ENCODE measurements around the gene TPK1. TPM values are rescaled to one million over a fixed set of nuclear protein-coding genes. Genes with fewer than 3 reads are reported as not detected.

Gene TPK1
- total and polyA plus RNA-seq, 7 experiments from 2014 or later = 18.2 to 32.9 (median 26.3) TPM

- peaks cover 0 to 2% (median 0%) of the 10 kb centered on the region in 11 donors for H3K9me3 Mint-ChIP-seq
- POLR2A ChIA-PET = no interaction called here
Measured at GRCh38 chr7:144529269-144529926, 306.5 kb downstream of the TPK1 start.

GRCh38 chr7:144528536-144529045 lies 307.3 kb downstream of the TPK1 start:
- Histone ChIP-seq H3K36me3 (ENCODE audit: control insufficient read depth in 2 of 3, insufficient read depth in 3 of 3, low read length in 3 of 3) (no peaks in the 10 kb centered on the region), H3K9me3 (ENCODE audit: control insufficient read depth in 2 of 3, low read length in 3 of 3) (no peaks in the 10 kb centered on the region), H3K4me1 (ENCODE audit: control insufficient read depth in 2 of 2, insufficient read depth in 2 of 2, low read length in 2 of 2) (no peaks in the 10 kb centered on the region), H3K4me3 (ENCODE audit: low read length) (no peak overlapping the region), H3K27ac (ENCODE audit: low read depth, low read length) (no peak overlapping the region), H3K27me3 (ENCODE audit: control insufficient read depth in 2 of 2, insufficient read depth in 2 of 2, low read length in 2 of 2) (no peaks in the 10 kb centered on the region)
- Mint-ChIP-seq H3K4me3 (no peak overlapping the region), H3K4me1 (peaks cover 0 to 11% (median 1%) of the 10 kb centered on the region in 7 donors), H3K9me3 (peaks cover 0 to 2% (median 0%) of the 10 kb centered on the region in 11 donors), H3K27me3 (no peaks in the 10 kb centered on the region), H3K27ac (no peak overlapping the region), H3K36me3 (peaks cover 0 to 56% (median 42%) of the 10 kb centered on the region in 5 donors)
- CTCF ChIA-PET = interaction anchor here (0.5 kb wide), 1 partner anchor 9 kb away, joined by 3 read pairs; no protein-coding TSS in a partner anchor
- ATAC-seq (no peak), DNase-seq (no peak)
- POLR2A ChIA-PET = no interaction called here
- intact Hi-C loops (cut with micrococcal nuclease) = no loop called here

More at GRCh38 chr7:144529269-144529926, 306.5 kb downstream of the TPK1 start:
- peaks cover 0 to 52% (median 40%) of the 10 kb centered on the region in 5 donors for H3K36me3 Mint-ChIP-seq
- intact Hi-C loops (cut with micrococcal nuclease) = no loop called here
- H3K4me1 Mint-ChIP-seq = peaks cover 0 to 8% (median 1%) of the 10 kb centered on the region in 7 donors
- no peak overlapping the region for H3K4me3 Mint-ChIP-seq
- H3K27ac ChIP-seq (ENCODE audit: low read depth, low read length) = no peak overlapping the region
- DNase-seq (no peak), ATAC-seq (no peak)
- no peak overlapping the region for H3K27ac Mint-ChIP-seq
- H3K4me1 ChIP-seq (ENCODE audit: control insufficient read depth in 2 of 2, insufficient read depth in 2 of 2, low read length in 2 of 2) = no peaks in the 10 kb centered on the region
- no peaks in the 10 kb centered on the region for H3K9me3 ChIP-seq (ENCODE audit: control insufficient read depth in 2 of 3, low read length in 3 of 3)
- no peaks in the 10 kb centered on the region for H3K36me3 ChIP-seq (ENCODE audit: control insufficient read depth in 2 of 3, insufficient read depth in 3 of 3, low read length in 3 of 3)
- H3K27me3 ChIP-seq (ENCODE audit: control insufficient read depth in 2 of 2, insufficient read depth in 2 of 2, low read length in 2 of 2) = no peaks in the 10 kb centered on the region
- no peak overlapping the region for H3K4me3 ChIP-seq (ENCODE audit: low read length)
- H3K27me3 Mint-ChIP-seq = no peaks in the 10 kb centered on the region
- CTCF ChIA-PET = no interaction called here

DNA sequence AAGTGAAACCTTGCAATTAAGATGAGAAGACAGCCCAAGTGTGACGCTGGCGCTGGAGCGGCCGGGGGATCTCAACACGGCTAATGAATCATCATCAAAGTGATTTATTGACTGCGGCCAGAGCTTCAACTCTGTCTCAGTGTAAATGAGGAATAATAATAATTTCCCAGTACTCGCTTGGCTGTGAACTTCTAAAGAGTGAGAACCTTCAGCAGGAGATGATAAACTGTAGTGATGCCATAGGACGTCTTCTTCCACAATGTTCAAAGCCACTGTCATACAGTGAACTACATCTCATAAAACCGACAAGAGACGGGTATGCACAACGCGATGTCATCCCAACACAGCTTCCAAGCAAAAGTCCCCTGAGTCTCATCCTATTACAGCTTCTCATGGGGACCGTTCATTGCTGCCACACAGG lies 308.8 kb downstream of the TPK1 start:
- H3K36me3 Mint-ChIP-seq = peaks cover 0 to 52% (median 37%) of the 10 kb centered on the region in 5 donors
- no peak for ATAC-seq

DNA sequence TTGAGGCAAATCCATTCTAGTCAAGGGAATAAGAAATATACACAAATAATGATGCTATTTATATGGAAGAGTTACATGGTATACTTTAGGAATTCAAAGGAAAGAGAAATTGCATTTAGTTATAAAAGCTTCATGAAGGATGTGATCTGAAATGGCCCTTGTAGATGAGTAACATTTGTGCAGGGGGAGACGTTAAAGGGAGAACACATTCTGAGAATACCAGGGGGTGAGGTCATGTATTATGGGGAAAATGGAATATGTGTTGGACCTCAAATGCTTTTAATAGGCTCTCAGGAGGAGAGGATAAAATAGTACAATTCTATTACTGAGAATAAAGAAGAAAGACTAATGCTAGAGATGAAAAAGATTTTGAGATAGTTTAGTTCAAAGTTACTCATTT lies 309.9 kb downstream of the TPK1 start:
- Histone ChIP-seq H3K4me1 (ENCODE audit: control insufficient read depth in 2 of 2, insufficient read depth in 2 of 2, low read length in 2 of 2) (no peaks in the 10 kb centered on the region), H3K36me3 (ENCODE audit: control insufficient read depth in 2 of 3, insufficient read depth in 3 of 3, low read length in 3 of 3) (no peaks in the 10 kb centered on the region), H3K9me3 (ENCODE audit: control insufficient read depth in 2 of 3, low read length in 3 of 3) (no peaks in the 10 kb centered on the region), H3K27ac (ENCODE audit: low read depth, low read length) (no peak overlapping the region), H3K4me3 (ENCODE audit: low read length) (no peak overlapping the region), H3K27me3 (ENCODE audit: control insufficient read depth in 2 of 2, insufficient read depth in 2 of 2, low read length in 2 of 2) (no peaks in the 10 kb centered on the region)
- H3K36me3 Mint-ChIP-seq = peaks cover 0 to 54% (median 38%) of the 10 kb centered on the region in 5 donors
- H3K4me1 Mint-ChIP-seq = peaks cover 0 to 17% (median 5%) of the 10 kb centered on the region in 7 donors
- intact Hi-C loops (cut with micrococcal nuclease) = no loop called here
- POLR2A ChIA-PET = no interaction called here
- no peak overlapping the region for H3K27ac Mint-ChIP-seq
- DNase-seq (no peak), ATAC-seq (no peak)
- no peak overlapping the region for H3K4me3 Mint-ChIP-seq
- no peaks in the 10 kb centered on the region for H3K27me3 Mint-ChIP-seq
- CTCF ChIA-PET = no interaction called here
- no peaks in the 10 kb centered on the region for H3K9me3 Mint-ChIP-seq

More for the DNA sequence above, 308.8 kb downstream of the TPK1 start:
- ChIA-PET POLR2A (no interaction called here), CTCF (no interaction called here)
- Histone ChIP-seq H3K27me3 (ENCODE audit: control insufficient read depth in 2 of 2, insufficient read depth in 2 of 2, low read length in 2 of 2) (no peaks in the 10 kb centered on the region), H3K4me1 (ENCODE audit: control insufficient read depth in 2 of 2, insufficient read depth in 2 of 2, low read length in 2 of 2) (no peaks in the 10 kb centered on the region), H3K36me3 (ENCODE audit: control insufficient read depth in 2 of 3, insufficient read depth in 3 of 3, low read length in 3 of 3) (no peaks in the 10 kb centered on the region), H3K4me3 (ENCODE audit: low read length) (no peak overlapping the region), H3K27ac (ENCODE audit: low read depth, low read length) (no peak overlapping the region), H3K9me3 (ENCODE audit: control insufficient read depth in 2 of 3, low read length in 3 of 3) (no peaks in the 10 kb centered on the region)
- H3K27me3 Mint-ChIP-seq = no peaks in the 10 kb centered on the region
- no peak overlapping the region for H3K4me3 Mint-ChIP-seq
- DNase-seq = no peak
- H3K4me1 Mint-ChIP-seq = peaks cover 0 to 11% (median 4%) of the 10 kb centered on the region in 7 donors
- no peak overlapping the region for H3K27ac Mint-ChIP-seq
- intact Hi-C loops (cut with micrococcal nuclease) = no loop called here
- no peaks in the 10 kb centered on the region for H3K9me3 Mint-ChIP-seq

DNA sequence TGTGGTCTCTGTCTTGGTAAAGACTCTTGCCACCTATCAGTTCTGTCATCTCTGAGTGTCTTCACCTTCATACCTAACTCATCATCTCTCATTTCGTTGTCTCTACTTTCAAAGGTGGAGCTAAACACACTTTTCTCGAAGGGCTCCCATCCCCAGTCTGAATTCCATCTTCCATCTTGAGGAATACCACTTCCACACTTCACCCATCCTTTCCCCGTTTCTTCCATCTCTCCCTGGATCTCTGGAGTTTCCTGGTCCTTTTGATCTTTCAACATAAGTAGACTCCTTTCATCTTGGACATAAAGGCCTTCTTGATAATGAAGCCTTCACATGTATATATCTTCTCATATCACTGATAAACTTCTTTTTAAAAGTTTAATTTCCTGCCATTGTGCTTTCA lies 311.6 kb downstream of the TPK1 start:
- no peak overlapping the region for H3K27ac ChIP-seq (ENCODE audit: low read depth, low read length)
- Mint-ChIP-seq H3K4me3 (no peak overlapping the region), H3K27ac (no peak overlapping the region), H3K4me1 (peaks cover 0 to 23% (median 15%) of the 10 kb centered on the region in 7 donors), H3K9me3 (no peaks in the 10 kb centered on the region), H3K27me3 (no peaks in the 10 kb centered on the region), H3K36me3 (peaks cover 0 to 44% (median 28%) of the 10 kb centered on the region in 5 donors)
- ATAC-seq = no peak
- no peak for DNase-seq
- H3K27me3 ChIP-seq (ENCODE audit: control insufficient read depth in 2 of 2, insufficient read depth in 2 of 2, low read length in 2 of 2) = no peaks in the 10 kb centered on the region
- H3K4me3 ChIP-seq (ENCODE audit: low read length) = no peak overlapping the region
- ChIA-PET CTCF (no interaction called here), POLR2A (no interaction called here)
- no peaks in the 10 kb centered on the region for H3K4me1 ChIP-seq (ENCODE audit: control insufficient read depth in 2 of 2, insufficient read depth in 2 of 2, low read length in 2 of 2)
- H3K36me3 ChIP-seq (ENCODE audit: control insufficient read depth in 2 of 3, insufficient read depth in 3 of 3, low read length in 3 of 3) = no peaks in the 10 kb centered on the region
- no peaks in the 10 kb centered on the region for H3K9me3 ChIP-seq (ENCODE audit: control insufficient read depth in 2 of 3, low read length in 3 of 3)
- intact Hi-C loops (cut with micrococcal nuclease) = no loop called here

DNA sequence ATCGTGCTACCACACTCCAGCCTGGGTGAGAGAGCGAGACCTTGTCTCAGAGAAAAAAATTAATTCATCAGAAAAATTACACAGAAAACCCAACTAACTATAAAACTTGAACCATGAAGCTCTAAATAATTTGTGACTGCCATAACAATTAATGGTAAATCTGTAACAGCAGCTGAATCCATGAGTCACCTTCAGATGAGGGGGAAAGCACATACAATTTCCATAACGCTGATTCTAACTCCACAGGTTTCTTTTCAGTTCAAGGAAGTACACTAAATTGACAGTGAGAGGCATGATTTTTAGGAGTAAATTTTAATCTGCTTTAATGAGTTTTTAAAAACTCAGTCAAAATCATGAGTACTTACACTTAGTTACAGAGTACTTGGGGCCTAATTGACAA lies 312.2 kb downstream of the TPK1 start:
- Mint-ChIP-seq H3K4me1 (peaks cover 0 to 27% (median 20%) of the 10 kb centered on the region in 7 donors), H3K27ac (no peak overlapping the region), H3K9me3 (no peaks in the 10 kb centered on the region), H3K4me3 (no peak overlapping the region), H3K36me3 (peaks cover 0 to 39% (median 25%) of the 10 kb centered on the region in 5 donors), H3K27me3 (no peaks in the 10 kb centered on the region)
- ATAC-seq (no peak), DNase-seq (no peak)
- Histone ChIP-seq H3K4me1 (ENCODE audit: control insufficient read depth in 2 of 2, insufficient read depth in 2 of 2, low read length in 2 of 2) (no peaks in the 10 kb centered on the region), H3K4me3 (ENCODE audit: low read length) (no peak overlapping the region), H3K9me3 (ENCODE audit: control insufficient read depth in 2 of 3, low read length in 3 of 3) (no peaks in the 10 kb centered on the region), H3K27ac (ENCODE audit: low read depth, low read length) (no peak overlapping the region), H3K27me3 (ENCODE audit: control insufficient read depth in 2 of 2, insufficient read depth in 2 of 2, low read length in 2 of 2) (no peaks in the 10 kb centered on the region), H3K36me3 (ENCODE audit: control insufficient read depth in 2 of 3, insufficient read depth in 3 of 3, low read length in 3 of 3) (no peaks in the 10 kb centered on the region)
- ChIA-PET POLR2A (no interaction called here), CTCF (no interaction called here)
- intact Hi-C loops (cut with micrococcal nuclease) = no loop called here

GRCh38 chr7:144519925-144520324 lies 315.9 kb downstream of the TPK1 start:
- intact Hi-C loops (cut with micrococcal nuclease) = loop anchor here in 1 of 2 donors (10.0 kb wide), 1 partner anchor 1565 kb away; no protein-coding TSS in a partner anchor
- peaks cover 0 to 22% (median 15%) of the 10 kb centered on the region in 5 donors for H3K36me3 Mint-ChIP-seq
- no peaks in the 10 kb centered on the region for H3K9me3 Mint-ChIP-seq
- no peak for DNase-seq
- Histone ChIP-seq H3K4me1 (ENCODE audit: control insufficient read depth in 2 of 2, insufficient read depth in 2 of 2, low read length in 2 of 2) (no peaks in the 10 kb centered on the region), H3K4me3 (ENCODE audit: low read length) (no peak overlapping the region), H3K36me3 (ENCODE audit: control insufficient read depth in 2 of 3, insufficient read depth in 3 of 3, low read length in 3 of 3) (no peaks in the 10 kb centered on the region), H3K9me3 (ENCODE audit: control insufficient read depth in 2 of 3, low read length in 3 of 3) (no peaks in the 10 kb centered on the region), H3K27ac (ENCODE audit: low read depth, low read length) (no peak overlapping the region), H3K27me3 (ENCODE audit: control insufficient read depth in 2 of 2, insufficient read depth in 2 of 2, low read length in 2 of 2) (no peaks in the 10 kb centered on the region)
- ATAC-seq = no peak
- H3K27me3 Mint-ChIP-seq = no peaks in the 10 kb centered on the region
- peak overlapping the region in 1 of 9 donors; percentile 2 for H3K27ac Mint-ChIP-seq
- POLR2A ChIA-PET = no interaction called here
- CTCF ChIA-PET = interaction anchor here (0.7 kb wide), 1 partner anchor 8 kb away, joined by 3 read pairs; no protein-coding TSS in a partner anchor
- peaks cover 0 to 46% (median 25%) of the 10 kb centered on the region in 7 donors for H3K4me1 Mint-ChIP-seq
- no peak overlapping the region for H3K4me3 Mint-ChIP-seq
